GM18505 (cell line): Measurements from ENCODE around the gene OR4K13.

Experiments used
- ATAC-seq: cut with Tn5 transposase; IDR thresholded peaks from one replicate; pipeline ENCODE4 v1.9.1; 2021; ENCODE audit not compliant: unreplicated experiment
- POLR2A ChIP-seq: IDR thresholded peaks from 4 replicates; pipeline ENCODE4 v1.6.1; 2011; ENCODE audit warnings: borderline replicate concordance; ENCODE audit not compliant: insufficient read depth, insufficient read length; ENCODE audit errors: extremely low read depth

The OR4K13 gene, protein sequence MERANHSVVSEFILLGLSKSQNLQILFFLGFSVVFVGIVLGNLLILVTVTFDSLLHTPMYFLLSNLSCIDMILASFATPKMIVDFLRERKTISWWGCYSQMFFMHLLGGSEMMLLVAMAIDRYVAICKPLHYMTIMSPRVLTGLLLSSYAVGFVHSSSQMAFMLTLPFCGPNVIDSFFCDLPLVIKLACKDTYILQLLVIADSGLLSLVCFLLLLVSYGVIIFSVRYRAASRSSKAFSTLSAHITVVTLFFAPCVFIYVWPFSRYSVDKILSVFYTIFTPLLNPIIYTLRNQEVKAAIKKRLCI

DNA sequence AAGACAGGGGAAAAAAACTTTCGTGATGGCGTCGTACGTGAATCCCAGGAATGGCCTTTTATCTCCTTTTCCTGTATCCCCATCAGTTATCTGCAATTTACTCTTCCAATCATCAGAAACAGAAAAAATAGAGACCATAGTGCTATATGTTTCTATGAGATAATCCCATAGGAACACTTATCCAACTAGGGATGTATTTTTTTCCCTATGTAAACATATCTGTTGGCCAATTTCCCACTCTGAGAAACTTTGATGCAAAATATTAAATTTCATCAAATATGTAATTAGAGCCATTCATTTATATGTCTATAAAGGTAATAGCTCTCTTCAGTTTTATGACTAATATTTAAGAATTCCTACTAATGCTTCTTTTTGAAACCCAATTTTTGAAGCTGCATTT lies at the start of gene OR4K13:
Gene OR4K13, minus strand, starts transcription at position 101 of the 400 bp plus-strand sequence. CDS start 1,280 bp downstream, outside the sequence.
- no peak for TF ChIP-seq POLR2A
- ATAC-seq = no peak

DNA sequence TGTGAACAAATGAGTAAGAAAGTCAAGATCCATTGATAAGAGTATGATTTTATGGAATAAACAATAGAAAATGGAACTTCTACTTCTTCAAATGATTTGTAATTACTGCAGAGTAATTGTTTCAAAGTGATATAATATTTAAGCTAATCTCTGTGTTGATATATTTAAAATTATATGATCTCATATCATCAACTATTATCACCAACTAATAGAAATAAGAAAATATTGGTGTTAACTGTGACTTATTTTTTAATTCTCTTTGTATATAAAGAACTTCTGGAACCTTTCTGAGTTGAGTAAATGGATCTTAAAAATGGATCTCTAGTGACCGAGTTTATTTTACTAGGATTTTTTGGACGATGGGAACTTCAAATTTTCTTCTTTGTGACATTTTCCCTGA lies 23.9 kb upstream of the OR4K13 start, which contains the start of gene OR4L1:
Gene OR4L1, plus strand, starts transcription at position 301 of the 400 bp plus-strand sequence. Its CDS starts 0 bp downstream, at position 301.
- TF ChIP-seq POLR2A = no peak
- no peak for ATAC-seq

DNA sequence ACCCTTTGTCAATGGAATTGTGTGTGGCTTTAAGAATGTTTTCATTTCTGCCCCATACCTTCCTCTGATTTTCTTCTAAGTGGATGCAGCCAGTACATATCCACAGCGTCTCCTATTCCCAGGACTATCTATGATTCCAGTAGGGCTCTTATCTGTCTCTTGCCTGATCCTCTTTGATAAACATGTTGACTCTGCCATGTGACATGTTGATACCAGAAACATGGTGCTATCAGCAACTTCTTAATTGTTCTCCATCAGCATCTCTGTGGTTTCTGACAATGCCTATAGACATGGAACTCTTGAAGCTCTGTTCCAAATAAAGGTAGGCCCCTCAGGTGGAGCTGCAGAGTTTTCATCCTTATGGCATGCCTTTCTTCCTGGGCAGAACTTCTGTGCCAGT lies 12.4 kb upstream of the OR4K13 start:
- no peak for ATAC-seq
- TF ChIP-seq POLR2A = no peak

DNA sequence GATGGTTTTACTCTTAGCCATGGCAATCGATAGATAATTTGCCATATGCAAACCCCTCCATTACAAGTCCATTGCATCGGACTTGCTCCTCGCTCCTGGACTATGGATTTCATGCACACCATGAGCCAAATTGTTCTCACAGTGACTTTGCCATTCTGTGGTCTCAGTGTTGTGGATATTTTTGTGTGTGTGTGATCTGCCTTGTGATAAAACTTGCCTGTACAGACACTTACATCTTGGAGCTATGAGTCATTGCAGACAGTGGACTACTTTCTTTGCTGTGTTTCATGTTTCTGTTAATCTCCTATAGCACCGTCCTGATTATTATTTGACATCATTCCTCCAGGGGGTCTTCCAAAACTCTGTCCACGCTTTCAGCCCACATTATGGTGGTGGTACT lies 8.4 kb upstream of the OR4K13 start:
- no peak for TF ChIP-seq POLR2A
- no peak for ATAC-seq

DNA sequence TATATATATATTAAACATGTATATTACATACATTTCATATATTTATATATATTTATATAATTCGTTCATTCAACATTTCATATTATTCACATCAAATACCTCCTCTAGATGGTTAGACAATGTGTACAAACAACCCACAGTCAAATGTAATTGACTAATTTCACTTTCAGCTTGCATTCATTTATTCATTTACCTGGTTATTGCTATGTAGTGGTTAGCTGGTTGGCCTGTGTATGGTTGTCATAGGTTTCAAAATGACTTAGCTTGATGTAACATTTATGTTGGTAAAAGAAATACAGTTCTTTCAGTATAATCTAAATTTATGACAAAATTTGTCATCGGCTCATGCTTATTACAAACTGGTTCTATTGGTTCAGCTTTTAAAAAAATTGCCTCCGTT lies 389 bp downstream of the OR4K13 start:
- TF ChIP-seq POLR2A = no peak

DNA sequence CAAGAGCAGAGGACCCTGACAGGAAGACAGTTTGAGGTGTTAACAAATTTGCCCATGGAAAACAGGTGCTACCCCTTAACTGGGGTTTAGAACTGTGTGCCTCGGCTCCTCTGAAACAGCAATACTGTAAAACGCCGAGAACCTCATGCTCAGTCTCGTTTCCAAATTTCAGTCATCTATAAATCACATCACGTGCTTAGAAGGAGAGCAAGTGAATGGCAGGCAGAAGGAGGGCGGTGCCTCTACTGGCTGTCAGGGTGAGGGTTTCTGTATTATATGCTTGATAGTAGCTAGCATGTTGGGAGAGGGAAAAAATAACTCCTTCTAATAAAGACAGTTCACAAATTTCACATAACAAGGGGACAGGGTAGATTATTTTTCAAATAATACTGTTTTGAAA lies 4.8 kb downstream of the OR4K13 start:
- TF ChIP-seq POLR2A = no peak
- ATAC-seq = no peak

More for the DNA sequence above, 389 bp downstream of the OR4K13 start:
- no peak for ATAC-seq

DNA sequence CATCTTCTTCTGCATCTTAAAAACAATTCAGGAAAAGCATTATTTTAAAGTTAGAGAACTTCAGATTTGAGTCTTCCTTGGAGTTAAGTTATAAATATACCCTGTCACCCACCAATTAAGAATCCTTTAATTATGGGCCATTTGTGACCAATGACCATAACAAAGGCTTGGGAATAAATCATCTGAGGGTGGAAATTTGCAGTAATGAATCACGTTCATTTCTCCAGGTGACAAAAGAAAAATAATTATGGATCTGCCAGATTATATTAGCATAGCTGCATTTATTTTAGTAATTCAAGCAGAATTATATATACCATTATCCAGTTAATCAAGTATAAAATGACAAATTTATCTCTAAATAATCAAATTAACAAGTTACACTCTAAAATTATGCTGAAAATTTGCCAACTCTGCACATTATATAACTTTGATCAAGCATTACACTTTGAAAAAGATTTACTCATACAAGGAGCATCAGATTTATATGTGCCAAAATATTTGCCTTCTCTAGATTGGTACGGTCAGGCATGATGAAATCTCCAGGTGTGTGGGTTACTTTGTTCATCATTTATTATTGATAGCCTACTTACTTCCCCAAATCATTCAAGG lies 16.5 kb downstream of the OR4K13 start, which contains the start of gene OR4K14:
Gene OR4K14, minus strand, starts transcription at position 51 of the 609 bp plus-strand sequence. CDS start 4,114 bp downstream, outside the sequence.
- ATAC-seq = no peak
- no peak for TF ChIP-seq POLR2A

DNA sequence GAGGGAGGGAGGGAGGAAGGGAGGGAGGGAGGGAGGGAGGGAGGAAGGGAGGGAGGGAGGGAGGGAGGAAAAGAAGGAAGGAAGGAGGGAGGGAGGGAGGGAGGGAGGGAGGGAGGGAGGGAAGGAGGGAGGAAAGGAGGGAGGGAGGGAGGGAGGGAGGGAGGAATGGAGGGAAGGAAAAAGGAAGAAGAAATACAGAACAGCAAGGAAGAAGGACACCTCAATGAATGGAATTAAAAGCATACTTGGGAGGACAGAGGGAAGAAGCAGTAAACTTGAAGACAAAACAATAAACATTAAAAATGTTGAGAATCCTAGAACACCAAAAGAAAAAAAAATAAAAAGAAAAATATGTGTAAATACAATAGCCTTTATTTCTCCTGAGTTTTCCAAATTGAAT lies 27.7 kb downstream of the OR4K13 start:
- no peak for ATAC-seq
- TF ChIP-seq POLR2A = no peak

DNA sequence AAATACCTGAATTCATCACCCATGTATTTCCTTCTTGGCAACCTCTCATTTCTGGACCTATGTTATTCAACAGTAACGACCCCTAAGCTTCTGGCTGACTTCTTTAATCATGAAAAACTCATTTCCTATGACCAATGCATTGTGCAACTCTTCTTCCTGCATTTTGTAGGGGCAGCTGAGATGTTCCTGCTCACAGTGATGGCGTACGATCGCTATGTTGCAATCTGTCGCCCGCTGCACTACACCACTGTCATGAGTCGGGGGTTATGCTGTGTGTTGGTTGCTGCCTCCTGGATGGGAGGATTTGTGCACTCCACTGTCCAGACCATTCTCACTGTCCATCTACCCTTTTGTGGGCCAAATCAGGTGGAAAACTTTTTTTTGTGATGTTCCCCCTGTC lies 33.5 kb downstream of the OR4K13 start:
- ATAC-seq = no peak
- no peak for TF ChIP-seq POLR2A

DNA sequence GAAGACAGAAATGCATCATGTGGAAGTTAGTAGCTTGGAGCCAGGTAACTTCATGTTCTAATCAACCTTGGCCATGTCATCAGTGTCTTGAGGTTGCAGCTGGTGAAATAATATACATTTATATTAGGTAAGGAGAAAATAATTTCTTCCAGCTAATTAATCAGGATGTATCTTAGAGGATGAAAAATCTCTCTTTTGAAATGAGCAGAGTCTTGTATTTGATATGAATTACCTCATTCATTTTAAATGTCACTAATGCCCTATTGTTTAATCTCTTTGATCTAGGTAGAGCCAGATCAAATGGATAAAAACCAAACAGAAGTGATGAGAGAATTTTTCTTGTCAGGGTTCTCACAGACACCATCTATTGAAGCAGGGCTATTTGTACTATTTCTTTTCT lies 34.0 kb downstream of the OR4K13 start, which contains the start of gene OR4Q2:
Gene OR4Q2, plus strand, starts transcription at position 301 of the 400 bp plus-strand sequence.
- no peak for ATAC-seq
- TF ChIP-seq POLR2A = no peak

DNA sequence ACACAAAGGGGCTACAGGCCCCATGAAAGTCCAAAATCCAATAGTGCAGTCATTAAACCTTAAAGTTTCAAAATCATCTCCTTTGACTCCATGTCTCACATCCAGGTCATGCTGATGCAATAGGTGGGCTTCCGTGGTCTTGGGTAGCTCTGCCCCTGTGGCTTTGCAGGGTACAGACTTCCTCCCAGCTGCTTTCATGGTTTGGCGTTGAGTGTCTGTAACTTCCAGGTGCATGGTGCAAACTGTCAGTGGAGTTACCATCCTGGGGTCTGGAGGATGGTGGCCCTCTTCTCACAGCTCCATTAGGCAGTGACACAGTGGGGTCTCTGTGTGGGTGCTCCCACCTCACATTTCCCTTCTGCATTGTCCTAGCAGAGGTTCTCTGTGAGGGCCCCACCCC lies 42.4 kb downstream of the OR4K13 start:
- no peak for ATAC-seq
- TF ChIP-seq POLR2A = no peak
